Fibroblast of villous mesenchyme (primary cell): ENCODE results near the gene PCDH9. TPM values are rescaled to one million over a fixed set of nuclear protein-coding genes. Genes with fewer than 3 reads are reported as not detected.
"Not testable (repeated sequence)": the region's sequence is repeated elsewhere in the genome, so short reads cannot be mapped to it uniquely, and the experiment has no call there.

Source experiments
- DNase-seq: peaks from one replicate; pipeline ENCODE4 v3.0.0-alpha.2; 2010; ENCODE audit warnings: low read depth
- H3K4me3 ChIP-seq: 2 replicates; pipeline ENCODE4 v1.5.1; 2011; ENCODE audit warnings: low read depth, mild to moderate bottlenecking, low read length
- total RNA-seq: library from RNA; depleted of rRNA; stranded (reverse); fragments of >200 nt; gene quantifications from 2 replicates; pipeline ENCODE4 v1.2.3, GENCODE V29; 2012
- TF ChIP-seq, protein P1 (sequence below): IDR thresholded peaks from 2 replicates; pipeline ENCODE4 v1.5.1; 2012; ENCODE audit warnings: low read depth, mild to moderate bottlenecking, low read length; ENCODE audit not compliant: insufficient read depth

PCDH9 gene
- total RNA-seq, 1 donor: 9.9 TPM

DNA sequence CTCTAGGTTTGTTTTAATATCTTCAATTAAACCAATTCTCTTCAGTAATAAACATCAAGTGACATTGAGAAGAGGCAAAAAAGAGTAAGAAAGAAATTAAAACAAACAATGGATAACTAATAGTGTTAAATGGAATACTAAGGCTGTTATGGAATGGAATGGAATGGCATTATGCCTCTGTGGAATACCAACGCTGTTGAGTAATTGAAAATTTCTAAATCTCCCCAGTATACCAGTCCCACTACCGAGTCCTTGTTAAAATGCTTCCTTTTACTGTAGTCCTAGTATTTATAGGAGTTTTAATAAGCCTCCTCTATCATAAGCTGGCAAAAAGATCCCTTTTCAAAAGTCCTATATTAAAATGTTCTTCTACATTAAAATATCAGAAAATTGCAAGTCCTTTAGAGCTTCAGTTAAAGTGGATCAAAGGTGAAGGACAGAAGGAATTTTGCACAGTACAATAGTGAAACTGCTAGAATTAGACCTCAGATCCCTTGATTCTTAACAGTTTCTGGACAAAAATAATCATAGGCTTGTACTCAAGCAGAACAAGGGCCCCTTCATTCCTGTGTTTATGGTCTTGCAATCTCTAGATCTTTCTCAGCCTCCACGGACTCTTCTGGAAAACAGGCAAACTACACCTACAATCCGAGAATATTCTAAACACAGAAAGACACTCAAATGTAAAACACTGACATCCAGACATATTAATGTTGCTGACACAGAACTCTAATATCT is 128.2 kb downstream of the PCDH9 start:
- TF ChIP-seq, protein P1, sequence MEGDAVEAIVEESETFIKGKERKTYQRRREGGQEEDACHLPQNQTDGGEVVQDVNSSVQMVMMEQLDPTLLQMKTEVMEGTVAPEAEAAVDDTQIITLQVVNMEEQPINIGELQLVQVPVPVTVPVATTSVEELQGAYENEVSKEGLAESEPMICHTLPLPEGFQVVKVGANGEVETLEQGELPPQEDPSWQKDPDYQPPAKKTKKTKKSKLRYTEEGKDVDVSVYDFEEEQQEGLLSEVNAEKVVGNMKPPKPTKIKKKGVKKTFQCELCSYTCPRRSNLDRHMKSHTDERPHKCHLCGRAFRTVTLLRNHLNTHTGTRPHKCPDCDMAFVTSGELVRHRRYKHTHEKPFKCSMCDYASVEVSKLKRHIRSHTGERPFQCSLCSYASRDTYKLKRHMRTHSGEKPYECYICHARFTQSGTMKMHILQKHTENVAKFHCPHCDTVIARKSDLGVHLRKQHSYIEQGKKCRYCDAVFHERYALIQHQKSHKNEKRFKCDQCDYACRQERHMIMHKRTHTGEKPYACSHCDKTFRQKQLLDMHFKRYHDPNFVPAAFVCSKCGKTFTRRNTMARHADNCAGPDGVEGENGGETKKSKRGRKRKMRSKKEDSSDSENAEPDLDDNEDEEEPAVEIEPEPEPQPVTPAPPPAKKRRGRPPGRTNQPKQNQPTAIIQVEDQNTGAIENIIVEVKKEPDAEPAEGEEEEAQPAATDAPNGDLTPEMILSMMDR: no peak
- no peak overlapping the region for H3K4me3 ChIP-seq
- peak; percentile 6 for DNase-seq

- no peak overlapping the region for H3K4me3 ChIP-seq
- TF ChIP-seq, protein P1: no peak
- DNase-seq: no peak
These were observed 129.4 kb downstream of the PCDH9 start for GRCh38 chr13:67100730-67101129.

DNA sequence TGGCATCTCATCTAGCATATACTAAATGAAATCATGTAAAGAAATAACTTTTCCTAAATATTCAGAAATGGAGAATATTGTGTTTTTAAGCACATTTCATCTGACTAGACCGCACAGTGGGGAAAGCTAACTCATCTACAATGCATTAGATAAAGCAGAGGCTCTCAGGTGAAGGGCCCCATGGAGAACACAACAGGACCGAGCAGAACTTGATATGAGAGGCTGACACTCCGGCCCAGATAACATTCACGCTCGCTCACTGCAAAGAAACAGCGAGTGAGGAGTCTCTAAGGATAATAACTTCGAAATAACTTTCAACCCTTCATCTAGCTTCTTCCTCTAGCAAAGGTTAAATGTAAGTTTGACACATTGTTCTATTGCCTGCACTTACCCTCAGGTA is 130.6 kb downstream of the PCDH9 start:
- TF ChIP-seq, protein P1: no peak
- H3K4me3 ChIP-seq: no peak overlapping the region
- DNase-seq: no peak

- TF ChIP-seq, protein P1: no peak
- no peak for DNase-seq
- H3K4me3 ChIP-seq: no peak overlapping the region
These were observed 132.2 kb downstream of the PCDH9 start for GRCh38 chr13:67097892-67098452.

GRCh38 chr13:67096893-67097292 is 133.2 kb downstream of the PCDH9 start:
- DNase-seq, H3K4me3 ChIP-seq: not testable (repeated sequence)

- DNase-seq: no peak
These were observed 133.7 kb downstream of the PCDH9 start for GRCh38 chr13:67096418-67096817.

GRCh38 chr13:67095621-67096020 is 134.5 kb downstream of the PCDH9 start:
- no peak for DNase-seq
- TF ChIP-seq, protein P1: no peak
- no peak overlapping the region for H3K4me3 ChIP-seq

More at GRCh38 chr13:67096418-67096817, 133.7 kb downstream of the PCDH9 start:
- no peak overlapping the region for H3K4me3 ChIP-seq
- TF ChIP-seq, protein P1: no peak
